B cell (primary cell): Measurements from ENCODE around the gene GKN1.

Experiments
- CTCF ChIP-seq: fragments of 200-600 bp; IDR thresholded peaks from one replicate; pipeline ENCODE4 v1.8.0; 2022; ENCODE audit warnings: antibody characterized with exemption, mild to moderate bottlenecking
- EZH2 ChIP-seq: IDR thresholded peaks from 2 replicates; pipeline ENCODE4 v1.6.1; 2012; ENCODE audit warnings: borderline replicate concordance, low read depth, mild to moderate bottlenecking, moderate library complexity, low read length; ENCODE audit not compliant: insufficient read depth, poor library complexity, severe bottlenecking

- TF ChIP-seq CTCF (no peak), EZH2 (no peak)
These were observed 4.5 kb upstream of the GKN1 start for GRCh38 chr2:68969736-68970490.
